CD4-positive, CD25-positive, alpha-beta regulatory T cell (primary cell): ENCODE results near the gene CERCAM. TPM values are rescaled to one million over a fixed set of nuclear protein-coding genes. Genes with fewer than 3 reads are reported as not detected.

Source experiments
- ATAC-seq, 2 donors: fragments of 150-1000 bp; cut with Tn5 transposase; one replicate each; pipeline ENCODE4 v1.10.0; 2021; ENCODE audit warnings: low read depth in 2 of 2, moderate number of reproducible peaks in 2 of 2, moderate library complexity in 1 of 2
- DNase-seq, 3 donors: peaks; one replicate each; pipeline versions ENCODE4 v3.0.0 to v3.0.0-alpha.2; 2012 to 2022; ENCODE audit warnings: mixed read lengths in 1 of 3
- H3K27ac ChIP-seq: one replicate; pipeline ENCODE4 v1.7.0; 2013; ENCODE audit warnings: mild to moderate bottlenecking, low read length; ENCODE audit not compliant: insufficient read depth, poor library complexity, severe bottlenecking
- H3K27me3 ChIP-seq: one replicate; pipeline ENCODE4 v1.7.0; 2013; ENCODE audit warnings: low read length; ENCODE audit not compliant: control insufficient read depth, insufficient read depth
- H3K36me3 ChIP-seq: one replicate; pipeline ENCODE4 v1.7.0; 2013; ENCODE audit warnings: mild to moderate bottlenecking, low read length, moderate library complexity; ENCODE audit not compliant: control insufficient read depth, insufficient read depth
- H3K4me1 ChIP-seq: 2 replicates; pipeline ENCODE4 v1.7.0; 2013; ENCODE audit warnings: mild to moderate bottlenecking, low read length; ENCODE audit not compliant: insufficient read depth, control insufficient read depth, poor library complexity, severe bottlenecking
- H3K4me3 ChIP-seq: one replicate; pipeline ENCODE4 v1.7.0; 2013; ENCODE audit warnings: low read depth, mild to moderate bottlenecking, low read length, moderate library complexity
- H3K9me3 ChIP-seq, 2 experiments: 1 replicate in 1 of 2; 2 replicates in 1 of 2; pipeline ENCODE4 v1.7.0; 2013; ENCODE audit warnings: low read length in 2 of 2, mild to moderate bottlenecking in 1 of 2, moderate library complexity in 1 of 2; ENCODE audit not compliant: control insufficient read depth in 2 of 2
- H3K27ac Mint-ChIP-seq, 3 donors: one replicate each; pipeline ENCODE4 v1.8.0; 2020 to 2022; ENCODE audit warnings: mild to moderate bottlenecking in 3 of 3, mixed read lengths in 3 of 3, moderate library complexity in 2 of 3
- H3K27me3 Mint-ChIP-seq: one replicate; pipeline ENCODE4 v1.8.0; 2022; ENCODE audit warnings: mild to moderate bottlenecking, mixed read lengths
- H3K36me3 Mint-ChIP-seq: one replicate; pipeline ENCODE4 v1.8.0; 2020; ENCODE audit warnings: mixed read lengths
- H3K4me1 Mint-ChIP-seq, 4 donors: one replicate each; pipeline ENCODE4 v1.8.0; 2020 to 2022; ENCODE audit warnings: mixed read lengths in 4 of 4, mild to moderate bottlenecking in 1 of 4
- H3K4me3 Mint-ChIP-seq, 4 donors: one replicate each; pipeline ENCODE4 v1.8.0; 2020 to 2022; ENCODE audit warnings: mild to moderate bottlenecking in 4 of 4, mixed read lengths in 4 of 4, moderate library complexity in 3 of 4
- H3K9me3 Mint-ChIP-seq, 7 donors: one replicate each; pipeline ENCODE4 v1.8.0; 2020 to 2022; ENCODE audit warnings: mixed read lengths in 7 of 7, mild to moderate bottlenecking in 3 of 7, moderate library complexity in 2 of 7
- polyA plus RNA-seq, 4 donors: library from polyadenylated mRNA; unstranded; fragments of 300-500 nt; fragmentation: Illumina TruSeq; gene quantifications; one replicate each; pipeline ENCODE4 v1.2.3, GENCODE V29; 2021
- total RNA-seq: library from RNA; stranded (reverse); gene quantifications from one replicate; pipeline ENCODE4 v1.2.3, GENCODE V29; 2022

The CERCAM gene
- total and polyA plus RNA-seq, 5 donors from 2014 or later = 0.12 TPM; not detected in 4

DNA sequence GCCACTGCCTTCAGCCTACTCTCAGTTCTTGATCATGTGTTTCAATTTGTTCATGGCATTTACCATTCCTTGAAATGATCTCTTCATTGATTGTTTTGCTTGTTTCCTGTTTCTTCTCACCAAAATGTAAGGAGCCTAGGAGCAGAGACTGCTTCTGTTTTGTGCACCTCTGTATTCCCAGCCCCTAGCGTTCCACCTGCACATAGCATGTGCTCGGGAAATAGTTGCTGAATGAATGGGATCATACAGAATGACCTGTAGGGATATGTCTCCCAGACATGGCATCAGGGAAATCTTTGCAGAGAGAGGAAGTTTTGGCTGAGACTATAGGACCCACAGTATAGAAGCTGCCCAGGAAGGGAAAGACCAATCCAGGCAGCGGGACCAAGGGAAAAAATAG lies 6.2 kb upstream of the CERCAM start:
- Mint-ChIP-seq H3K27me3 (peaks cover 70% of the 10 kb centered on the region), H3K27ac (no peak overlapping the region), H3K9me3 (peaks cover 0 to 3% (median 0%) of the 10 kb centered on the region in 7 donors), H3K4me3 (no peak overlapping the region), H3K36me3 (peaks cover 5% of the 10 kb centered on the region), H3K4me1 (peaks cover 0 to 6% (median 1%) of the 10 kb centered on the region in 4 donors)
- Histone ChIP-seq H3K4me1 (peaks cover 6% of the 10 kb centered on the region), H3K36me3 (no peaks in the 10 kb centered on the region), H3K9me3 (no peaks in the 10 kb centered on the region), H3K27ac (no peak overlapping the region), H3K4me3 (no peak overlapping the region), H3K27me3 (peaks cover 6% of the 10 kb centered on the region)
- no peak for ATAC-seq
- no peak for DNase-seq

- no peak for DNase-seq
- Mint-ChIP-seq H3K27me3 (peaks cover 65% of the 10 kb centered on the region), H3K36me3 (peaks cover 5% of the 10 kb centered on the region), H3K27ac (no peak overlapping the region), H3K4me1 (peaks cover 0 to 12% (median 3%) of the 10 kb centered on the region in 4 donors), H3K4me3 (peak overlapping the region in 1 of 4 donors; percentile 24), H3K9me3 (peaks cover 0 to 3% (median 0%) of the 10 kb centered on the region in 7 donors)
- Histone ChIP-seq H3K36me3 (no peaks in the 10 kb centered on the region), H3K4me1 (peaks cover 14% of the 10 kb centered on the region), H3K4me3 (no peak overlapping the region), H3K9me3 (no peaks in the 10 kb centered on the region), H3K27me3 (peaks cover 6% of the 10 kb centered on the region), H3K27ac (no peak overlapping the region)
- ATAC-seq = no peak
Observed at GRCh38 chr9:128415281-128415680, 5.4 kb upstream of the CERCAM start.

DNA sequence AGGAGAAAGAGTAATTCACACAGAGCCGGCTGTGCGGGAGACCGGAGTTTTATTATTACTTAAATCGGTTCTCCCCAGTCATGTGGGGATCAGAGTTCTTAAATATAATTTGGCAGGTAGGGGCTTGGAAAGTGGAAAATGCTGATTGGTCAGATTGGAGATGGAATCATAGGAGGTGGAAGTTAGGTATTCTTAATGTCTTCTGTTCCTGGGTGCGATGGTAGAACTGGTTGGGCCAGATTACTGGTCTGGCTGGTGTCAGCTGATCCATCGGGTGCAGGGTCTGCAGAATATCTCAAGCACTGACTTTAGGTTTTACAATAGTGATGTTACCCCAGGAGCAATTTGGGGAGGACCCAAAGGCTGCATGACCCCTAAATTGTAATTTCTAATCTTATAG lies 4.6 kb upstream of the CERCAM start:
- H3K27ac Mint-ChIP-seq = no peak overlapping the region
- Histone ChIP-seq H3K4me1 (peaks cover 18% of the 10 kb centered on the region), H3K27me3 (peaks cover 6% of the 10 kb centered on the region), H3K36me3 (no peaks in the 10 kb centered on the region), H3K27ac (no peak overlapping the region), H3K9me3 (no peaks in the 10 kb centered on the region), H3K4me3 (no peak overlapping the region)
- H3K36me3 Mint-ChIP-seq = peaks cover 5% of the 10 kb centered on the region
- ATAC-seq = no peak
- peaks cover 58% of the 10 kb centered on the region for H3K27me3 Mint-ChIP-seq
- DNase-seq = no peak
- H3K4me1 Mint-ChIP-seq = peaks cover 0 to 12% (median 3%) of the 10 kb centered on the region in 4 donors
- H3K9me3 Mint-ChIP-seq = peaks cover 0 to 3% (median 0%) of the 10 kb centered on the region in 7 donors
- H3K4me3 Mint-ChIP-seq = peak overlapping the region in 1 of 4 donors; percentile 70

DNA sequence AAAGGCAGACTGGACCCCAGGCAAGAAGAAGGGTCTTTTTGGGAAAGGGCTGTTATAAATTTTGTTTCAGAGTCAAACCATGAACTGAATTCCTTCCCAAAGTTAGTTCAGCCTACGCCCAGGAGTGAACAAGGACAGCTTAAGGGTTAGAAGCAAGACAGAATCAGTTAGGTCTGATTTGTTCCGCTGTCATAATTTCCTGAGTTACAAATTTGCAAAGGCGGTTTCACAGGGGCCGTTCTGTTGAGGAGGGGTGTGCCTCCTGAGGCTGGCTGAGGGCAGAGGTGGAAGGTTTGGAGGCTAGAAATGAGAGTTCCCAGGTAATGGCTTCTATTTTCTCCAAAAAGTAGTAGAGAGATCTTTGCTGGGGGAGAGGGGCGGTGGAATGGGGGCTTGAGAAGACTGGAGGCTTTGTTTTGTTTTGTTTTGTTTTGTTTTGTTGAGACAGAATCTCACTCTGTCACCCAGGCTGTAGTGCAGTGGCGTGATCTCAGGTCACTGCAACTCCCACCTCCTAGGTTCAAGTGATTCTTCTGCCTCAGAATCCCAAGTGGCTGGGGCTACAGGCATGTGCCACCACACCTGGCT lies 4.1 kb upstream of the CERCAM start:
- DNase-seq (no peak), ATAC-seq (no peak)
- no peak overlapping the region for H3K4me3 ChIP-seq
- H3K36me3 ChIP-seq = no peaks in the 10 kb centered on the region
- H3K36me3 Mint-ChIP-seq = peaks cover 5% of the 10 kb centered on the region
- H3K27me3 ChIP-seq = peaks cover 6% of the 10 kb centered on the region
- peaks cover 19% of the 10 kb centered on the region for H3K4me1 ChIP-seq
- no peak overlapping the region for H3K27ac ChIP-seq
- H3K4me3 Mint-ChIP-seq = peak overlapping the region in 1 of 4 donors; percentile 70
- peaks cover 53% of the 10 kb centered on the region for H3K27me3 Mint-ChIP-seq
- no peaks in the 10 kb centered on the region for H3K9me3 ChIP-seq
- H3K27ac Mint-ChIP-seq = no peak overlapping the region
- H3K9me3 Mint-ChIP-seq = peaks cover 0 to 3% (median 0%) of the 10 kb centered on the region in 7 donors
- peaks cover 0 to 12% (median 3%) of the 10 kb centered on the region in 4 donors for H3K4me1 Mint-ChIP-seq

DNA sequence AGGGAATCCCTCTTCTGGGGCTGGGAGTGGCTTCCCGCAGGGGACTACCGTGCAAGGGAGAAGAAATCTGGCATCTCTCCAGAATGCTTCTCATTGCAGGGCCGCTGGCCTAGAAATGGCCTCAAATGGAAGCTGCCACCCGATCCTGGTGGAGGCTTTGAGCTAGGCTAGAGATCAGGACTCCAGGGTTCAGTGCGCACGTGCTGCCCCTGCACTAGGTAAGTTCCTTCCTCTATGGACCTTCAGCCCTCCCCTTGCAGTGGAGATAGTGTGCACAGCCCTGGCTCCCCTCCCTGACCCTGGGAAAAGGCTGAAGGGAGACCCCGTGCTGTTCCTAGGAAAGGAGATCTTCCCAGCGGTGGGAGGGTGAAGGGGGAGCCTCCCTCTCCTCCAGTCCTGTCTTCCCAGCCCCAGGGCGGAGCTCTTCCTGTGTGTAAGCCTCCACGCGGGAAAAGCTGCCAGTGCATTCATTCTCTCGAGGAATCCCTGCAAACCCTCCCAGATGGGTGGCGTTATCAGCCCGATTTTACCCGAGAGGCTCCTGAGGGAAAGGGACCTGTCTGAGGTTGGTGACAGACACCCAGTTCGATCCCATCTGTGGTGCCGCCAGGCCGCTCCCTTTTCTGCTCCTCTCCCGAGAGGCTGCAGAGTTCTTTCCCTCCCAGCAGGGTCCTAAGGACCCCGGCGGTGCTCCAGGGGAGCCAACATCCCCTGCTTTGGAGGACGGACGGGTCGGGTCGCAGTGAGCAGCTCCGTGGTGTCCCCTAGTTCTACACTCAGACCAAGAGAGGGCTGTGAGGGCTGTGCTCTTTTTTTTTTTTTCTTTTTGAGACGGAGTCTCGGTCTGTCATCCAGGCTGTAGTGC lies 1.4 kb upstream of the CERCAM start:
- peaks cover 0 to 3% (median 0%) of the 10 kb centered on the region in 7 donors for H3K9me3 Mint-ChIP-seq
- Histone ChIP-seq H3K36me3 (no peaks in the 10 kb centered on the region), H3K4me1 (peaks cover 19% of the 10 kb centered on the region), H3K9me3 (no peaks in the 10 kb centered on the region), H3K27ac (no peak overlapping the region), H3K4me3 (no peak overlapping the region), H3K27me3 (peaks cover 6% of the 10 kb centered on the region)
- peaks cover 5% of the 10 kb centered on the region for H3K36me3 Mint-ChIP-seq
- H3K27me3 Mint-ChIP-seq = peaks cover 54% of the 10 kb centered on the region
- ATAC-seq (no peak), DNase-seq (peak in 1 of 3 donors; percentile 13)
- peak overlapping the region; percentile 58 to 85 (median 72) for H3K4me3 Mint-ChIP-seq
- peaks cover 0 to 12% (median 3%) of the 10 kb centered on the region in 4 donors for H3K4me1 Mint-ChIP-seq
- no peak overlapping the region for H3K27ac Mint-ChIP-seq

GRCh38 chr9:128420060-128420650 lies 502 bp upstream of the CERCAM start:
- peak overlapping the region; percentile 68 to 85 (median 72) for H3K4me3 Mint-ChIP-seq
- Histone ChIP-seq H3K36me3 (no peaks in the 10 kb centered on the region), H3K4me1 (peaks cover 19% of the 10 kb centered on the region), H3K27me3 (peaks cover 6% of the 10 kb centered on the region), H3K27ac (no peak overlapping the region), H3K4me3 (no peak overlapping the region), H3K9me3 (no peaks in the 10 kb centered on the region)
- H3K27me3 Mint-ChIP-seq = peaks cover 45% of the 10 kb centered on the region
- peak; percentile 50 to 55 (median 51) for DNase-seq
- peak; percentile 67 to 73 for ATAC-seq
- H3K36me3 Mint-ChIP-seq = peaks cover 4% of the 10 kb centered on the region
- H3K9me3 Mint-ChIP-seq = peaks cover 0 to 1% (median 0%) of the 10 kb centered on the region in 7 donors
- no peak overlapping the region for H3K27ac Mint-ChIP-seq
- H3K4me1 Mint-ChIP-seq = peaks cover 0 to 12% (median 3%) of the 10 kb centered on the region in 4 donors

DNA sequence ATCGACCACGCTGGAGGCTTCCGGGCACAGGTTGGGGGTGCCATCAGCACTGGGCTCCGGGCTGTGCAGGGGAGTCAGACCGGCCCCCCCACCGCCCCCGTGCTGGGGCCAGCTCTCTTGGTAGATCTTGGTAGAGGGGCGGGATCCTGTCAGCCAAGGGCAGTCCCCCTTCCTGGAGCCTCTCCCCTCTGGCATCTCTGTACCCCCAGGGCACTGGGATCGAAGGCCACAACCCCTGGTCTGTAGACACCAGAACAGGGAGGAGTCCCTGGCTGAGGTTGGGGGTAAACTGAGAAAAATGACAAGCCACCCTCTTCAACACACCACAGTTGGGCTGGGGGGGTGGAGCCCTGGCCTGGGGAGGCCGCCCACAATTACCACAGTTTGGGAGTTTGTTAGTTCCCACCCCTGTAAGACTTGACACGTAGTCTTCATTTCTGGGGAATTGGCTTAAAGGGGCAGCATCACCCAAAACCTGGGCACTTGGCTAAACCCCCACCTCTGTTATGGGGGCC lies 882 bp downstream of the CERCAM start:
- Histone ChIP-seq H3K4me3 (no peak overlapping the region), H3K36me3 (no peaks in the 10 kb centered on the region), H3K4me1 (peaks cover 19% of the 10 kb centered on the region), H3K9me3 (no peaks in the 10 kb centered on the region), H3K27ac (no peak overlapping the region), H3K27me3 (peaks cover 2% of the 10 kb centered on the region)
- H3K4me3 Mint-ChIP-seq = peak overlapping the region; percentile 41 to 63 (median 50)
- peaks cover 36% of the 10 kb centered on the region for H3K27me3 Mint-ChIP-seq
- H3K36me3 Mint-ChIP-seq = no peaks in the 10 kb centered on the region
- ATAC-seq (no peak), DNase-seq (no peak)
- H3K9me3 Mint-ChIP-seq = peaks cover 0 to 1% (median 0%) of the 10 kb centered on the region in 7 donors
- peaks cover 0 to 12% (median 3%) of the 10 kb centered on the region in 4 donors for H3K4me1 Mint-ChIP-seq
- no peak overlapping the region for H3K27ac Mint-ChIP-seq
